ENCODE measurements around the gene E2F2. TPM values are rescaled to one million over a fixed set of nuclear protein-coding genes. Genes with fewer than 3 reads are reported as not detected.

E2F2 gene, protein sequence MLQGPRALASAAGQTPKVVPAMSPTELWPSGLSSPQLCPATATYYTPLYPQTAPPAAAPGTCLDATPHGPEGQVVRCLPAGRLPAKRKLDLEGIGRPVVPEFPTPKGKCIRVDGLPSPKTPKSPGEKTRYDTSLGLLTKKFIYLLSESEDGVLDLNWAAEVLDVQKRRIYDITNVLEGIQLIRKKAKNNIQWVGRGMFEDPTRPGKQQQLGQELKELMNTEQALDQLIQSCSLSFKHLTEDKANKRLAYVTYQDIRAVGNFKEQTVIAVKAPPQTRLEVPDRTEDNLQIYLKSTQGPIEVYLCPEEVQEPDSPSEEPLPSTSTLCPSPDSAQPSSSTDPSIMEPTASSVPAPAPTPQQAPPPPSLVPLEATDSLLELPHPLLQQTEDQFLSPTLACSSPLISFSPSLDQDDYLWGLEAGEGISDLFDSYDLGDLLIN
- 1.9 and 4.6 TPM in 2 replicates for total RNA-seq

DNA sequence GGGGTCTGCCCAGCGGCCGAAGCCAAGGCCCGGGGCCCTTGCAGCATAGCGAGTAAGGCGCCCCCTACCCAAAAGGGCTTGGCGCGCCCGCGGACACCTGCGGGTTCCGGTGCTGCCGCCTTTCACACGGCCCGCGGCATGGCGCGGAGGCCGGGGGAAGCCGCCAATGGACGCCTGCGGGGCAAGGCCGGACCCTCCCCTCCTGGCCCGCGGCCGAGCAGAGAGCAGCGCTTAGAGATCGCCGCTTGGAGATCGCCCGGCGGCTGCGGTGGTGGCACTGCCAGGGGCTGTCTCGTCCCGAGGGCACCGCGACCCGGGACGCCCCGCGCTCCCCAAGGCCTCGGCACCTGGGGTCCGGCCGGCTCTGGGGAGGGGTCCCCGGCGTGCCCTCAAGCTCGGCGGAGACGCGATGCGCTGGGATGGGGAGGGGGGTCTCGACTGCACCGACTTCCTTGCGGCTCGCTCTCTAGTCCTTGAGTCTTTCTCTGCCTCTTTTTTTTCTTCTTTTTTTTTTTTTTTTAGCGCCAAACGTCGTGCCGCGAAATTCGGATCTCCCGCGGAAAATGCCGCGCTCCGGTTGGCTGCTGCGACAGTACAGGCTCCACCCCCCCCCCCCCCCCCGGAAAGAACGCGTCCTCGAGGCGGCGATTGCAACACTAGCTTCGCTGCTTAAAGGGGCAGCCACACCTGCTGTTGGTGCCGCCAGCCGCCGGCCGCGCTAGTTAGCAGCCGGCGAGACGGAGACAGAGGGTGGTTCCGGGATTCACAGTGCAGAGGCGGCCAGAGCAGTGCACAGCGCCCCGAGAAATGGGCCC is at the start of gene E2F2:
TSS of gene E2F2 (minus strand) at position 487 of the 815 bp plus-strand sequence. CDS start at position 47, 440 bp downstream.
- peak; percentile 83 for DNase-seq

- DNase-seq, result no peak
Measured at GRCh38 chr1:23578997-23579363, 47.9 kb upstream of the E2F2 start.

DNA sequence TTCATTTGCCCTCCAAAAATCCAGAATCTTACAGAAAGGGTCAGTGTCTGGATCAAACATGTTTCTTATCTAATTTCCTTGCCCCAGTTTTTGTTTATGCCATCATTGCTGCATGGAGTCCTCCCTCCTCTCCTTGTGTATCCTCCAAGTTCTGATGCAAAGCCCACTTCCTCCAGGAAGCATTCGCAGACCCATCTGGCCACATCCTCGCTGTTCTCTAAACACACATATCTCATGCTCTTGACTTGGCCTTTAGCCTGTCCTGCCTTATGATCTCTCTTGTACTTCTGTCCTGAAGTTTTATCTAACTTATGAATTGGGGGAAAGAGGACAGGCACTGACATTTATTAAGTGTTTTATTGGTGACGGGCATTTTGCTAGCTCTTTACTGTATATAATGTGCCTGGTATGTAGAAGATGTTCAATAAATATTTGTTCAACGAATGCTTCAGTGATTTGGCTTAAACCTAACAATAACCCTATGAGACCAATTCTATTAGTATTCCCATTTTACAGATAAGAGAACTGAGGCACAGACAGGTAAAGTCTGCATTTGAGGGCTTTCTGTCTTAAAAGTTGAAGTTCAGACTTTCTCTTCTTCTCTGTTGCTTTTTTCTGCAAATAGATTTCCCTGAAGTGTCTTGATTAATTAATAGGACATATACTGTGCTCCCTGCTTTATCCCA is 47.4 kb upstream of the E2F2 start:
- DNase-seq, result no peak

DNA sequence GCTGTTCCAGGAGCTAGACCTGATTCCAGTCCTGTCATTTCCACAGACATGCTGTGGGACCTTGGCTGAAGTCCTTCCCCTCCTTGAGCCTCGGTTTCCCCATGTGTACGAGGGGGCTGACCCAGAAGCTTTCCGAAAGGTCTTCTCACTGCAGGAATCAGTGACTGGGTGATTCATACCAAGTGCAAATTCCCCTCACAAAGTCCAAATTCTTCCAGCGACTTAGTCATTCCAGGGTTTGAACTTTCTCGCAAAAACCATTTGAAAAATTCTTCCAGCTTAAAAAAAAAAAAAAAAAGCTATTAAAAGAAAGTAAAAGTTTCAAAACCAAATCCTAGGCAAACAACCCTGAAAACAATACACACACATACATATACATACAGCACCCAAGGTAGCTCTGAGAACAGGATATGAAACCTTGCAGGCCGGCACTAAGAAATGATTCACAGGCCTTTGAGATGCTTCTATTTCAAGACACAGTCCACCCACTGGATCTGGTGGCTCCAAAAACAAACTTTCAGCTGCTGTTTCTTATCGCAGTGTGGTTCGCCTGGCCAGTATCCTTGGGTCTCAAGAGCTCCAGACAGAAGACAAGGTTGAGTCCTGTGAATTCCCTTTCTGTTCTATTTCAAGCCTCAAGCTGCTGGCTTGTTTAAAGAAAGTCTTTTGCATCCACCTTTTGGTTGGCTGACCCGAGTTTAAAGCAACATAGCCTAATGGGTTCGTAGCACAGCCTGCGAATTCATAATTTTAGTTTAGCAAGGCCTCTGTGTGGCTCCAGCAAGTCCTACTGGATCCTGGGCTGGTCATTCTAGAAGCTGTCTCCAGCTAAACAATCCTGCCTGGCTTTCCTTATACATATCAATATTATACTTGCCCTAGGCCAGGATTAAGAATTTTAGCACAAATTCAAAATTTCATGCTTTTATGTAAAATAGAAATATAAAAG is 46.3 kb upstream of the E2F2 start:
- peak; percentile 79 for DNase-seq

DNA sequence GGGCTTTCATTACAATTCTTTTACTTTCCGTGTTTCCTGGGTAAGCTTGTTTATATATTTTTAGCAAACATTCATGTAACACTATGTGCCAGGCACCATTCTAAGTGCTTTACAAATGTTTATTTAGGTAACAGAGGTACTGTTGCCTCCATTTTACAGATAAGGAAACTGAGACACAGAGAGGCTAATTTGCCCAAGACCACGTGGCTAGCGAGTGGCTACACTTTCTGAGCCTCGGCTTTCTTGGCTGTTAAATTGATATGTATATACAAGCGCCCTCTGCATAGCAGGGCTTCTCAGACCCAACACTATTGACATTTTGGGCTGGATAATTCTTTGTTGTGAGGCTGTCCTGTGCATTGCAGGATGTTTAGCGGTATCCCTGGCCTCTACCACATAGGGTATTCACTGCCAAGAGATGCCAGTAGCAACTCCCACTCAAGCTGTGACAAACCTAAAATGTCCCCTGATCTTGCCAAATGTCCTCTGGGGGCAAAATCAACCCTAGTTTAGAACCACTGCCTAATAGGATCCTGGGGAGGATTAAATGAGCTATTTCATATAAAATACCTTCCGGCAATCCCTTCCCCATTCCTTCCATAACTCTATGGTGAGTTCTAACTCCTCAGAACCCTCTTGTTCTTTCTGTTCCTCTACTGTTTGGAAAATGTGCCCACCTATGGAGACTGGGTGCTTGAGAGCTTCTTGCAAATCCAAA is 45.5 kb upstream of the E2F2 start:
- no peak for DNase-seq

- DNase-seq, result no peak
Measured at GRCh38 chr1:23575226-23575810, 44.3 kb upstream of the E2F2 start.

DNA sequence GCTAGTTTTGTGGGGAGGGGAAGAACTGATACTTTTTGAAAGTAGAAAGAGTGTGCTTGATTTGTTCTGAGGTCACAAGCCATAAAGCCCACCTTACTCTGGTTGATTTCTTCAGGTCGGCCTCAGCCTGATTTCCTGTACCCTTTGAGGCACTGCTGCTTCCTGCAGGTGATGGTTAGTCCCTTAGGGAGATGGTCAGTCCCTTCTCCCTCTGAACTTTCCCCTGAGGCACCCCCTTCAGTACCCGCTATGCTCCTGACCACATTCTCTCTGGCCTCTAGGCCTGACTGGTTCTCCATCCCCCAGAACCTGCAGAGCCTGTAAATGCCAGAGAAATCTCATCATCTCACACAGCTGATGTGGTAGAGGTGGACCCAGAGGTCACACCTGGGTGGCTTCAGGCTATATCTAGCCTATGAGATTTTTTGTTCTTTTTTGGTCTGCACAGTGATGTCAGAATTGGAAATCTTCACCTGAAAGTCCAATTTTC is 43.3 kb upstream of the E2F2 start:
- no peak for DNase-seq

DNA sequence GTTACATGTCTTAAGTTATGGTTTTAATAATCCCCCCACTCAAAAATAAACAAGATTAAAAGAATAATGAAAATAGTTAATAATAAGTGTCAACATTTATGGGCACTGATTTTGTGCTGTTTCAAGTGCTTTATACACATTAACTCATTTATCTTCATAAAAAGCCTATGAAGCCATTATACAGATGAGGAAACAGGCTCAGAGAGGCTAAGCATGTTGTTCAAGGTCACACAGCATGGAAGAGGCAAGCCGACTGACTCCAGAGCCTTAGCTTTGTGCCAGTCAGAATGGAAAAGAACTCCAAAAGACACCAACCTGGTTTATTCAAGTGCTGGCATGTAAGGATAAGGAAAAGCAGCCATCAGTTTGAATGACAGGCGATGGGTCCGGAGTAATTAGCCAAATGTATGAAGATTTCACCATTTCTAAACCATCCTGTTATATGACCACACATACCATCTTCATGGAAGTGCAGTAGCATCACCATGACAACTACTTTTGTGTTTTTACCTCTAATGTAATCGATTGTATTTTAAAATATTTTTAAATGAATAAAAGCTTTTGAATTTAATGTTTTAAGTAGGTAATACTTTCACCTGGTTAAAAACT is 42.6 kb upstream of the E2F2 start:
- no peak for DNase-seq

DNA sequence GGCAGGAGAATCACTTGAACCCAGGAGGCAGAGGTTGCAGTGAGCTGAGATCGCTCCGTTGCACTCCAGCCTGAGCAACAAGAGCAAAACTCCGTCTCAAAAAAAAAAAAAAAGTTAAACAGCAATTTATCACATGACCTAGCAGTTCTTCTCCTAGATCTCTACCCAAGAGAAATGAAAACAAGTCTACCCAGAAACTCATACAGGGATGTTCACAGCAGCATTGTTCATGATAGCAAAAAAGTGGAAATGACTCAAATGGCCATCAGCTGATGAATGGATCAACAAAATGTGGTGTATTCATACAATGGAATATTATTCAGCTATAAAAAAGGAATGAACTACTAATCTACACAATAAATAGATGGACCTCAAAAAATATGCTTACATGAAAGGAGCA is 40.4 kb upstream of the E2F2 start:
- DNase-seq, result no peak

DNA sequence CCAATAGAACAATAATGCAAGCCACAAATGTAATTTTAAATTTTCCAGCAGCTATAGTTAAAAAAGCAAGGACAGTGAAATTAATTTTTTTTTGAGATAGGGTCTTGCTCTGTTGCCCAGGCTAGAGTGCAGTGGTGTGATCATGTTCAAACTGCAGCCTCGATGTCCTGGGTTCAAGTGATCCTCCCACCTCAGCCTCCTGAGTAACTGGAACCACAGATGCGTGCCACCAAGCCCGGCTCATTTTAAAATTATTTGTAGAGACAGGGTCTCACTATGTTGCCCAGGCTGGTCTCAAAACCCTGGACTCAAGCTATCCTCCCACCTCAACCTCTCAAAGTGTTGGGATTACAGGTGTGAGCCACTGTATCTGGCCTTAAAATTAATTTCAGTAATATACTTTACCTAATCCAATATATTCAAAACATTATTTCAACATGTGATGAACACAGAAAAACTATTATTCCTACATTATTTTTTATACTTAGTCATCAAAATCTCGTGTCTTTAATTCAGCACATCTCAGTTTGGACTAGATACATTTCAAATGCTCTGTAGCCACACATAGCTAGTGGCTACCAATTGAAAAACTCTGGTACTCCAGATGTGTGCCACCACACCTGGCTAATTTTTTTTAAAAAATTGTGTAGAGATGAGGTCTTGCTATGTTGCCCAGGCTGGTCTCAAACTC is 39.1 kb upstream of the E2F2 start:
- DNase-seq, result no peak

DNA sequence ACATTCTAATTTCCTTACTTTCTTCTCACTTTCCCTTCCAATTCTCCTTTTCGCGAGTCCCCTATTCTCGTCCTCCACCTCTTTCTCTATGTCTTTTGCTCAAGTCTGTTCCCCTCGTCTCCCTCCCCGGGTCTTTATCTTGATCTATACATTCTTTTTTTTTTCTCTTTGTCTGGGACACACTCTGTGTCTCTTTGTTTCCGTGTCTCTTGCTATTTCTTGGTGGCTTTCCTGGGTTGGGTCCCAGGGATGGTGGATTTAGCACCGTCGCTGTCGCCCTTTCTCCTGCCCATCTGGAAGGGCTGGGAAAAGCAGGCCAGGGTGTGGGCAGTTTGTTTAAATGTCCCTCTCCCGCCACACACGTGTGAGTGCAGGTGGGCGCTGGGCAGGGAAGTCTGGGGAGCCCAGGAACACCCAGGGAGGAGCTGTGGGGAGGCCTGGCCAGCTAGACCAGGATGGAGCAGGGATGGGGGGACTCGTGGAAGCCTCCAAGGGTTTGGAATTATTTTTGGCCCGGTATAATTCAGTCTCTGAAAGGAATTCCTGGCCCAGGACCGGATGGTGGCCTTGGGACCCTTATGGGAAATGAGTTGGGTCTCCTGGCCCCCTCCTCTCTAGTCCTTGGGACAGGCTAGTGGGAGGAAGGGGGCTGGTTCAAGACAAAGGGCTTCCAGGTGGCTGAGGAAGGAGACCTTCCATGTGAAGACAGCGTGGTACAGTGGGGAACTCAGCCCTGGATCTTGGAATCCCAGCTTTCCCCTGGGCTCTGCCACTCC is 37.8 kb upstream of the E2F2 start:
- DNase-seq, result no peak

GRCh38 chr1:23567996-23568607 is 37.1 kb upstream of the E2F2 start:
- peak; percentile 38 for DNase-seq

DNA sequence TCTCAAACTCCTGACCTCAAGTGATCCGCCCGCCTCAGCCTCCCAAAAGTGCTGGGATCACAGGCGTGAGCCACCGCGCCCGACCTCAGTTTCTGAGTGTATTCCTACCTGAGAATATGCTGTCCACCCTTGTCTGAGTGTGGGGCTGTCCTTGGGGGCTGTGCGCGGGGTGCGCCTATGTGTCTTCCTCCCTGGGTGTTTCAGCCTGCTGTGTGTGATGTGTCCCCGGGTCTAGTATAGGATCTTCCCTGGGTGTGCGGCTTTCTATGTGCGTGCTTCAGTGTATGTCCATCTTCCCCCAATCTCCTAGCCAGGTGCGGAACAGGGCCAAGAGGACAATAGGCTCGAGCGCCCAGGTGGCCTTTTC is 36.6 kb upstream of the E2F2 start:
- peak; percentile 16 for DNase-seq

GRCh38 chr1:23566304-23566703 is 35.3 kb upstream of the E2F2 start:
- DNase-seq, result peak; percentile 40

- no peak for DNase-seq
Measured at GRCh38 chr1:23565776-23566175, 34.7 kb upstream of the E2F2 start.

- no peak for DNase-seq
Measured at GRCh38 chr1:23564529-23565122, 33.6 kb upstream of the E2F2 start.

GRCh38 chr1:23563755-23564374 is 32.8 kb upstream of the E2F2 start:
- no peak for DNase-seq

- peak; percentile 16 for DNase-seq
Measured at GRCh38 chr1:23563003-23563402, 32.0 kb upstream of the E2F2 start.
